Neural progenitor cell (in vitro differentiated cells): Measurements from ENCODE around the gene DCAF4L1.

ENCODE experiments used
- EZH2 ChIP-seq: fragments of 200-600 bp; sonication (generic); IDR thresholded peaks from 2 replicates; pipeline ENCODE4 v1.6.1; 2017; ENCODE audit warnings: antibody characterized with exemption, mild to moderate bottlenecking, moderate library complexity
- EZH2phosphoT487 ChIP-seq: fragments of 200-600 bp; sonication (generic); IDR thresholded peaks from 2 replicates; pipeline ENCODE4 v1.6.1; 2017; ENCODE audit warnings: antibody characterized with exemption

DNA sequence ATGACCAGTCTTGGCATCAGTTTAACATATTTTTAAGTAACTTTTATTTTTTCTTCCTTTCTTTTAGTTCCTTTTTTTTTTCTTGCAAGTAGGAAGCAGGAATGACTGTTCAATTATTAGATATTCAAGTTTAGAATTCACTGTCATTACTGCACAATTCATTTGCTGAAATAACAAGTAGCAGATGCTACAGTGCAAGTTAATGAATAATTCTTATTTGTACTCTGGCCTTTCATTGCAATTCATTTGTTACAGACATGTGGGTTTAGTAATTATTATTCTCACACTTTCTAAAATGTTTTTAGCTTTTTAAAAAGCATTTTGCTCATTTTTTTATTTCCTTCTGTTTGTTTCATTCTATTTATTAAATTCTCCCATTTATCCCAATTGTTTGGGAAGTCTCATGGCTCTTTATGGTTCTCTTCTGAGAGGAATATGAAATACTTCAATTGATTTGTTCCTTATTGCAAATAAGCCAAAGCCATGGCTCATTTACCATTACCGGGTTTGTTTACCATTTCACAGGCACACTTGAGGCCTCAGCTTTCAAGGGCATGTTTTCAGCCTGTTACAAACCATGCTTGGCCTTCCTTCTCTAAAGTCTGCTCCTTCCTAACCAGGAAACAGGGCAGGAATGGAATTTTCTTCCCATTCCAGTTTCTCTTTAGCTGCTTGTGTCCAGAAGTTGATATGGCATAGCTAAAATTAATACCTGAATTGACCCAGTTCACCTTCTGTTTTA lies 4.6 kb upstream of the DCAF4L1 start:
- TF ChIP-seq EZH2 (no peak), EZH2phosphoT487 (no peak)
